Measurements from ENCODE around the gene PTPRD. TPM values are rescaled to one million over a fixed set of nuclear protein-coding genes. Genes with fewer than 3 reads are reported as not detected.
A peak's percentile ranks its signal among the peaks of the same experiment; 100 is the strongest.

Gene PTPRD
- total RNA-seq, 1 experiment from 2014 or later, result 69.6 TPM

DNA sequence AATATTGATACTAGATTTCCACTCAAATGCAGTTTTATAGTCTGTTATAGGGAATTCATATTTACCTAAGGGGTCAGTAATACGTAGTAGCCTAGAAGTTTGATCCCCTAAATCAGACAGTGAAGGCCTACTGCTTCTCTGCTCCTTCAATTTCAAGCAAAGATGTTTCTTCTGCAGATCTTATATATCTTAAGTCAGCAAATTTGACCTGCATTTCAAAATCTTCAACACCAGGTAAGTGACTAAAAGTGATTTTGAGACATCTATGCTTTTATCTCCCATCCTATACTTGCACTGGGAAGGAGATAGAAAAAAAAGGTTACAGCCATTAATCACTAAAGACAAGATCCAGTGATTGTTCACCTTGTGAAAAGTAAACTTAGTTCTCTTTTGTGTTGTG lies 363.9 kb downstream of the PTPRD start:
- H3K4me3 Mint-ChIP-seq, result no peak overlapping the region
- H3K9me3 Mint-ChIP-seq, result no peaks in the 10 kb centered on the region
- H3K36me3 Mint-ChIP-seq, result no peaks in the 10 kb centered on the region
- ATAC-seq (no peak), DNase-seq (ENCODE audit: low spot score) (no peak)
- no peaks in the 10 kb centered on the region for H3K27me3 Mint-ChIP-seq (ENCODE audit: low read depth)
- no peak overlapping the region for H3K27ac Mint-ChIP-seq
- TF ChIP-seq, protein P1, sequence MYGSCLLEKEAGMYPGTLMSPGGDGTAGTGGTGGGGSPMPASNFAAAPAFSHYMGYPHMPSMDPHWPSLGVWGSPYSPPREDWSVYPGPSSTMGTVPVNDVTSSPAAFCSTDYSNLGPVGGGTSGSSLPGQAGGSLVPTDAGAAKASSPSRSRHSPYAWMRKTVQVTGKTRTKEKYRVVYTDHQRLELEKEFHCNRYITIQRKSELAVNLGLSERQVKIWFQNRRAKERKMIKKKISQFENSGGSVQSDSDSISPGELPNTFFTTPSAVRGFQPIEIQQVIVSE (CRISPR knock-in tag; IDR thresholded peaks at IDR 0.05; ENCODE audit: borderline replicate concordance), result no peak
- TF ChIP-seq ZNF121 (CRISPR knock-in tag; IDR thresholded peaks at IDR 0.05), result no peak
- TF ChIP-seq, protein P2, sequence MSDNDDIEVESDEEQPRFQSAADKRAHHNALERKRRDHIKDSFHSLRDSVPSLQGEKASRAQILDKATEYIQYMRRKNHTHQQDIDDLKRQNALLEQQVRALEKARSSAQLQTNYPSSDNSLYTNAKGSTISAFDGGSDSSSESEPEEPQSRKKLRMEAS (CRISPR knock-in tag; IDR thresholded peaks at IDR 0.05), result no peak
- no peak for TF ChIP-seq ZNF416 (CRISPR knock-in tag; IDR thresholded peaks at IDR 0.05)
- TF ChIP-seq, protein P3, sequence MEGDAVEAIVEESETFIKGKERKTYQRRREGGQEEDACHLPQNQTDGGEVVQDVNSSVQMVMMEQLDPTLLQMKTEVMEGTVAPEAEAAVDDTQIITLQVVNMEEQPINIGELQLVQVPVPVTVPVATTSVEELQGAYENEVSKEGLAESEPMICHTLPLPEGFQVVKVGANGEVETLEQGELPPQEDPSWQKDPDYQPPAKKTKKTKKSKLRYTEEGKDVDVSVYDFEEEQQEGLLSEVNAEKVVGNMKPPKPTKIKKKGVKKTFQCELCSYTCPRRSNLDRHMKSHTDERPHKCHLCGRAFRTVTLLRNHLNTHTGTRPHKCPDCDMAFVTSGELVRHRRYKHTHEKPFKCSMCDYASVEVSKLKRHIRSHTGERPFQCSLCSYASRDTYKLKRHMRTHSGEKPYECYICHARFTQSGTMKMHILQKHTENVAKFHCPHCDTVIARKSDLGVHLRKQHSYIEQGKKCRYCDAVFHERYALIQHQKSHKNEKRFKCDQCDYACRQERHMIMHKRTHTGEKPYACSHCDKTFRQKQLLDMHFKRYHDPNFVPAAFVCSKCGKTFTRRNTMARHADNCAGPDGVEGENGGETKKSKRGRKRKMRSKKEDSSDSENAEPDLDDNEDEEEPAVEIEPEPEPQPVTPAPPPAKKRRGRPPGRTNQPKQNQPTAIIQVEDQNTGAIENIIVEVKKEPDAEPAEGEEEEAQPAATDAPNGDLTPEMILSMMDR (IDR thresholded peaks at IDR 0.05), result no peak
- no peak for TF ChIP-seq GRHL2 (CRISPR knock-in tag; IDR thresholded peaks at IDR 0.05; ENCODE audit: insufficient replicate concordance, severe bottlenecking)
- TF ChIP-seq, protein P4, sequence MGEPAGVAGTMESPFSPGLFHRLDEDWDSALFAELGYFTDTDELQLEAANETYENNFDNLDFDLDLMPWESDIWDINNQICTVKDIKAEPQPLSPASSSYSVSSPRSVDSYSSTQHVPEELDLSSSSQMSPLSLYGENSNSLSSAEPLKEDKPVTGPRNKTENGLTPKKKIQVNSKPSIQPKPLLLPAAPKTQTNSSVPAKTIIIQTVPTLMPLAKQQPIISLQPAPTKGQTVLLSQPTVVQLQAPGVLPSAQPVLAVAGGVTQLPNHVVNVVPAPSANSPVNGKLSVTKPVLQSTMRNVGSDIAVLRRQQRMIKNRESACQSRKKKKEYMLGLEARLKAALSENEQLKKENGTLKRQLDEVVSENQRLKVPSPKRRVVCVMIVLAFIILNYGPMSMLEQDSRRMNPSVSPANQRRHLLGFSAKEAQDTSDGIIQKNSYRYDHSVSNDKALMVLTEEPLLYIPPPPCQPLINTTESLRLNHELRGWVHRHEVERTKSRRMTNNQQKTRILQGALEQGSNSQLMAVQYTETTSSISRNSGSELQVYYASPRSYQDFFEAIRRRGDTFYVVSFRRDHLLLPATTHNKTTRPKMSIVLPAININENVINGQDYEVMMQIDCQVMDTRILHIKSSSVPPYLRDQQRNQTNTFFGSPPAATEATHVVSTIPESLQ (CRISPR knock-in tag; IDR thresholded peaks at IDR 0.05), result no peak
- no peaks in the 10 kb centered on the region for H3K4me1 Mint-ChIP-seq
- POLR2A ChIA-PET, result no interaction called here
- CTCF ChIA-PET, result no interaction called here

DNA sequence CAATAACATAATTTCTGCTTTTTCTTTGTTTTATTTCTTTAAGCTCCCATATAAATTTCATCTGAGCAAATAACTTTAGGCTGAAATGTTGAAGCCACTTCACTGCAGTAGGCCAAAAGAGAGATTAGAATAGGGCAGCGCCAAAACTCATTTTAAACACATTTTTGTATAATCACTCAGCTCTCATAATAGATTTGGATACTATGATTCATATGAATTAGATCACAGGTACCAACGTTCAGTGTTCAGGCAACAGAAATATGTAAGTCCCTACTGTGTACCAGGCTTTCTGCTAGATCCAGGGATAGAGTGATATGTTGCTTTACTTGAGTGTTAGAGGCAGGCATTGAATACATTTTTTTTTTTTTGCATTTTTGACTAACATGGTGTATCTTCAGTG lies 370.5 kb downstream of the PTPRD start:
- no peaks in the 10 kb centered on the region for H3K27me3 Mint-ChIP-seq (ENCODE audit: low read depth)
- H3K4me1 Mint-ChIP-seq, result peaks cover 10% of the 10 kb centered on the region
- TF ChIP-seq, protein P5, sequence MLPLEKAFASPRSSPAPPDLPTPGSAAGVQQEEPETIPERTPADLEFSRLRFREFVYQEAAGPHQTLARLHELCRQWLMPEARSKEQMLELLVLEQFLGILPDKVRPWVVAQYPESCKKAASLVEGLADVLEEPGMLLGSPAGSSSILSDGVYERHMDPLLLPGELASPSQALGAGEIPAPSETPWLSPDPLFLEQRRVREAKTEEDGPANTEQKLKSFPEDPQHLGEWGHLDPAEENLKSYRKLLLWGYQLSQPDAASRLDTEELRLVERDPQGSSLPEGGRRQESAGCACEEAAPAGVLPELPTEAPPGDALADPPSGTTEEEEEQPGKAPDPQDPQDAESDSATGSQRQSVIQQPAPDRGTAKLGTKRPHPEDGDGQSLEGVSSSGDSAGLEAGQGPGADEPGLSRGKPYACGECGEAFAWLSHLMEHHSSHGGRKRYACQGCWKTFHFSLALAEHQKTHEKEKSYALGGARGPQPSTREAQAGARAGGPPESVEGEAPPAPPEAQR (CRISPR knock-in tag; IDR thresholded peaks at IDR 0.05), result no peak
- TF ChIP-seq OVOL2 (CRISPR knock-in tag; IDR thresholded peaks at IDR 0.05; ENCODE audit: borderline replicate concordance), result no peak
- TF ChIP-seq FOXJ3 (CRISPR knock-in tag; IDR thresholded peaks at IDR 0.05; ENCODE audit: borderline replicate concordance), result no peak
- TF ChIP-seq, protein P2 (CRISPR knock-in tag; IDR thresholded peaks at IDR 0.05), result no peak
- TF ChIP-seq ZNF416 (CRISPR knock-in tag; IDR thresholded peaks at IDR 0.05), result no peak
- peaks cover 4% of the 10 kb centered on the region; the same call in 1 of the 2 replicates for H3K9me3 Mint-ChIP-seq
- H3K4me3 Mint-ChIP-seq, result no peak overlapping the region
- ChIA-PET POLR2A (no interaction called here), CTCF (no interaction called here)
- no peak for ATAC-seq
- H3K27ac Mint-ChIP-seq, result no peak overlapping the region
- no peaks in the 10 kb centered on the region for H3K36me3 Mint-ChIP-seq
- DNase-seq (ENCODE audit: low spot score), result no peak

DNA sequence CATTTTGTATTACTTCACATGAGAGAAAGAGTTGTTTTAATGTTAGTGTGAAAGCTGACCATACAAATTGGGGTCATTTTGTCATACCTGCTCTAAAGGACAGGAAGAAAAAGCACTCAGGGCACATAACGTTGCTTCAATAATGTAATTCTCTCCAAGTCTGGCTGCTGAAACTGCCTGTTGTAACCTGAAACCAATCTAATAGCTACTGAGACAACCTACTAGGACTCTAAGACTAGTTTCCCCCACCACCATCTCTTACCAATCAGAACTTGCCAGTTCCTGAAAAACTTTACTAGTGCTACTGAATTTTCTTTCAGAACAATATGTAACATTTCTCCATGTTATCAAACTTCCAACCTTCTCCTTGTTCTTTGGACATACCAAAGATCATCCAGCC lies 374.7 kb downstream of the PTPRD start:
- no peak overlapping the region for H3K4me3 Mint-ChIP-seq
- peaks cover 4% of the 10 kb centered on the region; the same call in 1 of the 2 replicates for H3K9me3 Mint-ChIP-seq
- no peak for DNase-seq (ENCODE audit: low spot score)
- H3K27ac Mint-ChIP-seq, result no peak overlapping the region
- H3K36me3 Mint-ChIP-seq, result no peaks in the 10 kb centered on the region
- CTCF ChIA-PET, result interaction anchor here (1.4 kb wide), 1 partner anchor 31 kb away, joined by 5 read pairs; no protein-coding TSS in a partner anchor
- peaks cover 15% of the 10 kb centered on the region for H3K4me1 Mint-ChIP-seq
- peak; percentile 24; the same call in 1 of the 2 replicates for ATAC-seq
- POLR2A ChIA-PET, result no interaction called here
- H3K27me3 Mint-ChIP-seq (ENCODE audit: low read depth), result no peaks in the 10 kb centered on the region
- no peak for TF ChIP-seq TP53 (CRISPR knock-in tag; IDR thresholded peaks at IDR 0.05)
- no peak for TF ChIP-seq ZNF396 (CRISPR knock-in tag; IDR thresholded peaks at IDR 0.05; ENCODE audit: borderline replicate concordance)
- no peak for TF ChIP-seq FOXK1 (CRISPR knock-in tag; IDR thresholded peaks at IDR 0.05)
- TF ChIP-seq, protein P5 (CRISPR knock-in tag; IDR thresholded peaks at IDR 0.05), result no peak
- no peak for TF ChIP-seq NFATC4 (CRISPR knock-in tag; IDR thresholded peaks at IDR 0.05)
- TF ChIP-seq ZNF232 (CRISPR knock-in tag; IDR thresholded peaks at IDR 0.05), result no peak
- no peak for TF ChIP-seq NR3C1 (CRISPR knock-in tag; conservative IDR thresholded peaks at IDR 0.05; ENCODE audit: low read depth)
- TF ChIP-seq KAT7 (CRISPR knock-in tag; IDR thresholded peaks at IDR 0.05; ENCODE audit: borderline replicate concordance), result no peak
- TF ChIP-seq, protein P6, sequence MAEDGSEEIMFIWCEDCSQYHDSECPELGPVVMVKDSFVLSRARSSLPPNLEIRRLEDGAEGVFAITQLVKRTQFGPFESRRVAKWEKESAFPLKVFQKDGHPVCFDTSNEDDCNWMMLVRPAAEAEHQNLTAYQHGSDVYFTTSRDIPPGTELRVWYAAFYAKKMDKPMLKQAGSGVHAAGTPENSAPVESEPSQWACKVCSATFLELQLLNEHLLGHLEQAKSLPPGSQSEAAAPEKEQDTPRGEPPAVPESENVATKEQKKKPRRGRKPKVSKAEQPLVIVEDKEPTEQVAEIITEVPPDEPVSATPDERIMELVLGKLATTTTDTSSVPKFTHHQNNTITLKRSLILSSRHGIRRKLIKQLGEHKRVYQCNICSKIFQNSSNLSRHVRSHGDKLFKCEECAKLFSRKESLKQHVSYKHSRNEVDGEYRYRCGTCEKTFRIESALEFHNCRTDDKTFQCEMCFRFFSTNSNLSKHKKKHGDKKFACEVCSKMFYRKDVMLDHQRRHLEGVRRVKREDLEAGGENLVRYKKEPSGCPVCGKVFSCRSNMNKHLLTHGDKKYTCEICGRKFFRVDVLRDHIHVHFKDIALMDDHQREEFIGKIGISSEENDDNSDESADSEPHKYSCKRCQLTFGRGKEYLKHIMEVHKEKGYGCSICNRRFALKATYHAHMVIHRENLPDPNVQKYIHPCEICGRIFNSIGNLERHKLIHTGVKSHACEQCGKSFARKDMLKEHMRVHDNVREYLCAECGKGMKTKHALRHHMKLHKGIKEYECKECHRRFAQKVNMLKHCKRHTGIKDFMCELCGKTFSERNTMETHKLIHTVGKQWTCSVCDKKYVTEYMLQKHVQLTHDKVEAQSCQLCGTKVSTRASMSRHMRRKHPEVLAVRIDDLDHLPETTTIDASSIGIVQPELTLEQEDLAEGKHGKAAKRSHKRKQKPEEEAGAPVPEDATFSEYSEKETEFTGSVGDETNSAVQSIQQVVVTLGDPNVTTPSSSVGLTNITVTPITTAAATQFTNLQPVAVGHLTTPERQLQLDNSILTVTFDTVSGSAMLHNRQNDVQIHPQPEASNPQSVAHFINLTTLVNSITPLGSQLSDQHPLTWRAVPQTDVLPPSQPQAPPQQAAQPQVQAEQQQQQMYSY (CRISPR knock-in tag; IDR thresholded peaks at IDR 0.05), result no peak
- TF ChIP-seq, protein P7, sequence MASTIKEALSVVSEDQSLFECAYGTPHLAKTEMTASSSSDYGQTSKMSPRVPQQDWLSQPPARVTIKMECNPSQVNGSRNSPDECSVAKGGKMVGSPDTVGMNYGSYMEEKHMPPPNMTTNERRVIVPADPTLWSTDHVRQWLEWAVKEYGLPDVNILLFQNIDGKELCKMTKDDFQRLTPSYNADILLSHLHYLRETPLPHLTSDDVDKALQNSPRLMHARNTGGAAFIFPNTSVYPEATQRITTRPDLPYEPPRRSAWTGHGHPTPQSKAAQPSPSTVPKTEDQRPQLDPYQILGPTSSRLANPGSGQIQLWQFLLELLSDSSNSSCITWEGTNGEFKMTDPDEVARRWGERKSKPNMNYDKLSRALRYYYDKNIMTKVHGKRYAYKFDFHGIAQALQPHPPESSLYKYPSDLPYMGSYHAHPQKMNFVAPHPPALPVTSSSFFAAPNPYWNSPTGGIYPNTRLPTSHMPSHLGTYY (CRISPR knock-in tag; IDR thresholded peaks at IDR 0.05), result no peak
